BJ (cell line): ENCODE measurements around the gene SLC25A6. TPM values are rescaled to one million over a fixed set of nuclear protein-coding genes. Genes with fewer than 3 reads are reported as not detected.

Experiments
- CTCF ChIA-PET: fragments of 350-600 bp; formaldehyde crosslinking; extraction: SDS; loops from one replicate; lab custom pipeline; 2021; ENCODE audit warnings: antibody characterized with exemption, inconsistent platforms; lab: Yijun Ruan, JAX
- POLR2A ChIA-PET: fragments of 300-600 bp; sonication (Branson Sonifier 250); formaldehyde crosslinking; extraction: SDS; loops from one replicate; lab custom pipeline; 2021; ENCODE audit warnings: antibody characterized with exemption; lab: Charles Lee
- DNase-seq: peaks from one replicate; pipeline ENCODE4 v3.0.0-alpha.2; 2011; ENCODE audit warnings: low read depth
- H3K27me3 ChIP-seq: 2 replicates; pipeline ENCODE4 v1.6.0; 2011; ENCODE audit warnings: low read length; ENCODE audit not compliant: control insufficient read depth, insufficient read depth
- H3K36me3 ChIP-seq: 2 replicates; pipeline ENCODE4 v1.5.1; 2011; ENCODE audit warnings: low read length; ENCODE audit not compliant: control insufficient read depth, insufficient read depth
- H3K4me3 ChIP-seq: 2 replicates; pipeline ENCODE4 v1.5.1; 2011; ENCODE audit warnings: low read depth, mild to moderate bottlenecking, control low read depth, low read length
- polyA plus RNA-seq: library from polyadenylated mRNA; depleted of rRNA; stranded (reverse); fragments of >200 nt; gene quantifications from 2 replicates; pipeline ENCODE4 v1.2.3, GENCODE V29; 2011
- TF ChIP-seq, protein P1 (sequence below): IDR thresholded peaks from 2 replicates; pipeline ENCODE4 v1.5.1; 2011; ENCODE audit warnings: low read depth, mild to moderate bottlenecking, control low read depth, inconsistent platforms, low read length, moderate library complexity; ENCODE audit not compliant: insufficient read depth

Gene SLC25A6
- polyA plus RNA-seq, 1 experiment, result 598 TPM

DNA sequence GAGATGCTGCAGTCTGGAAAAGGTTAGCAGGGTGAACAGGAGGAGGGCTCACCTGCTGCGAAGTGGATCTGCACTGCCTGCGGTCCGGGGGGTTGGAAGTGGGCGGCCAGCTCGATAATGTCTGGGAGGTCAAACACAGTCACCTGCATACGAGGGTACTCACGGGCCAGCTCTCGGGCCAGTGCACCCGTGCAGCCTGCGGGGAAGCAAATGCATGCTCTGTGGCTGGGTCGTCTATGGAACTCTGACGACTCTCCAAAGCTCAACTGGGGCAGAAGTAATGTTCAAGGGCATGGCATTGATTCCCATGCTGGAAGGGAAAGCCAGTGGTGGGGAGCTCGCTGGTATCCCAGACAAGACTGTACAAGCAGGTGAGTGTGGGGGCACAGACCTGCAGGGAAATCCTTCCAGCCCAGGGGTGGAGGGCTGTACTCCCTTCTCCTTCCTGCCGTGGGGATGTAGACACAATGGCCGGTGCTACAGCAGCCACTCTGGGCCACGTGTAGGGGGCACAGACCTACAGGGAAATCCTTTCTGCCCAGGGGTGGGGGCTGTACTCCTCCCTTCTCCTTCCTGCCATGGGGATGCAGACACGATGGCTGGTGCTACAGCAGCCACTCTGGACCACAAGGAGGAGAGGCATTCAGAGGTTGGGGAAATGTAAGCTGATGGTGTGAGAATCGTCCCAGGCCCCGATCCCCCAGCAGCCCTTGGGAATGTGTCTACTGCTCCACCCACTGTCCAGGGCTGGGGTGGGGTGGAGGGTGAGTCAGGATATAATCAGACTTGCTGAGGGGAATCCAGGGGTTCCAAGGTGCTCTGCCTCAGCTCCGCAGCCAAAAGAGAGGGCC lies 26.2 kb upstream of the SLC25A6 start:
- Histone ChIP-seq H3K4me3 (no peak overlapping the region), H3K27me3 (no peaks in the 10 kb centered on the region), H3K36me3 (peaks cover 17% of the 10 kb centered on the region)
- ChIA-PET CTCF (no interaction called here), POLR2A (no interaction called here)
- TF ChIP-seq, protein P1, sequence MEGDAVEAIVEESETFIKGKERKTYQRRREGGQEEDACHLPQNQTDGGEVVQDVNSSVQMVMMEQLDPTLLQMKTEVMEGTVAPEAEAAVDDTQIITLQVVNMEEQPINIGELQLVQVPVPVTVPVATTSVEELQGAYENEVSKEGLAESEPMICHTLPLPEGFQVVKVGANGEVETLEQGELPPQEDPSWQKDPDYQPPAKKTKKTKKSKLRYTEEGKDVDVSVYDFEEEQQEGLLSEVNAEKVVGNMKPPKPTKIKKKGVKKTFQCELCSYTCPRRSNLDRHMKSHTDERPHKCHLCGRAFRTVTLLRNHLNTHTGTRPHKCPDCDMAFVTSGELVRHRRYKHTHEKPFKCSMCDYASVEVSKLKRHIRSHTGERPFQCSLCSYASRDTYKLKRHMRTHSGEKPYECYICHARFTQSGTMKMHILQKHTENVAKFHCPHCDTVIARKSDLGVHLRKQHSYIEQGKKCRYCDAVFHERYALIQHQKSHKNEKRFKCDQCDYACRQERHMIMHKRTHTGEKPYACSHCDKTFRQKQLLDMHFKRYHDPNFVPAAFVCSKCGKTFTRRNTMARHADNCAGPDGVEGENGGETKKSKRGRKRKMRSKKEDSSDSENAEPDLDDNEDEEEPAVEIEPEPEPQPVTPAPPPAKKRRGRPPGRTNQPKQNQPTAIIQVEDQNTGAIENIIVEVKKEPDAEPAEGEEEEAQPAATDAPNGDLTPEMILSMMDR, result no peak
- DNase-seq, result no peak

GRCh38 chrX:1416965-1417760 lies 25.2 kb upstream of the SLC25A6 start:
- ChIA-PET POLR2A (no interaction called here), CTCF (no interaction called here)
- H3K27me3 ChIP-seq, result no peaks in the 10 kb centered on the region
- H3K36me3 ChIP-seq, result peaks cover 17% of the 10 kb centered on the region
- TF ChIP-seq, protein P1, result no peak
- no peak for DNase-seq
- no peak overlapping the region for H3K4me3 ChIP-seq

GRCh38 chrX:1416327-1416784 lies 24.4 kb upstream of the SLC25A6 start:
- Histone ChIP-seq H3K36me3 (peaks cover 13% of the 10 kb centered on the region), H3K4me3 (no peak overlapping the region), H3K27me3 (no peaks in the 10 kb centered on the region)
- CTCF ChIA-PET, result no interaction called here
- no peak for DNase-seq
- TF ChIP-seq, protein P1, result no peak
- POLR2A ChIA-PET, result no interaction called here

DNA sequence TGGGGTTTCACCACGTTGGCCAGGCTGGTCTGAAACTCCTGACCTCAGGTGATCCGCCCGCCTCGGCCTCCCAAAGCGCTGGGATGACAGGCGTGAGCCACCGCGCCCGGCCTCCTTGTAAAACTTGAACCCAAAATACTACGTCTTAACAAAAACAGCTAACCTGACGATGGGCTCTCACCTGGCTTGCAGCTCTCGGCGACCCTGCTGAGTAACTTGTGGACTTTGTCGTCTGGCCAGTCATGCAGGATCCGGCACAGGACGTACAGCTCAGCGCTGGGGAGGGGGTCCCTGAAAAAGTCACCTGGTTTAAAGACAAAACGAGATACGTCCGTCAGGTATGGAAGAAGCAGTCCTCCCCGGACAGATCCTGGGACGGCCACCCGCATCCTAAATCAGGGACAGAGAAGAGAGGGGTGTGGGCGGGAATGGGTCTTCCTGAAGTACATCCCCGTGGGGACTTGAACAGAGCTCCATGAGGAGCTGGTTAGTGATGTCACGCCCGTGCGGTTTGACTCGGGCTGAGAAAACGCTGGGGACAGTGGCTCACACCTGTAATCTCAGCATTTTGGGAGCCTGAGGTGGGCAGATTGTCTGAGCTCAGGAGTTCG lies 20.7 kb upstream of the SLC25A6 start:
- POLR2A ChIA-PET, result no interaction called here
- DNase-seq, result no peak
- Histone ChIP-seq H3K27me3 (no peaks in the 10 kb centered on the region), H3K36me3 (peaks cover 11% of the 10 kb centered on the region), H3K4me3 (no peak overlapping the region)
- TF ChIP-seq, protein P1, result no peak
- CTCF ChIA-PET, result no interaction called here

GRCh38 chrX:1411326-1411725 lies 19.4 kb upstream of the SLC25A6 start:
- POLR2A ChIA-PET, result no interaction called here
- CTCF ChIA-PET, result no interaction called here
- no peak for DNase-seq
- peaks cover 6% of the 10 kb centered on the region for H3K36me3 ChIP-seq
- H3K4me3 ChIP-seq, result no peak overlapping the region
- no peaks in the 10 kb centered on the region for H3K27me3 ChIP-seq
- TF ChIP-seq, protein P1, result no peak
